ENCODE results near the gene KDM6B. TPM values are rescaled to one million over a fixed set of nuclear protein-coding genes. Genes with fewer than 3 reads are reported as not detected.

Gene KDM6B
- total and polyA plus RNA-seq, 9 of the 15 experiments (the other 6 are each of a cell fraction or from before 2014, with no cell fraction given) = 0.01 to 22.9 (median 2.2) TPM

DNA sequence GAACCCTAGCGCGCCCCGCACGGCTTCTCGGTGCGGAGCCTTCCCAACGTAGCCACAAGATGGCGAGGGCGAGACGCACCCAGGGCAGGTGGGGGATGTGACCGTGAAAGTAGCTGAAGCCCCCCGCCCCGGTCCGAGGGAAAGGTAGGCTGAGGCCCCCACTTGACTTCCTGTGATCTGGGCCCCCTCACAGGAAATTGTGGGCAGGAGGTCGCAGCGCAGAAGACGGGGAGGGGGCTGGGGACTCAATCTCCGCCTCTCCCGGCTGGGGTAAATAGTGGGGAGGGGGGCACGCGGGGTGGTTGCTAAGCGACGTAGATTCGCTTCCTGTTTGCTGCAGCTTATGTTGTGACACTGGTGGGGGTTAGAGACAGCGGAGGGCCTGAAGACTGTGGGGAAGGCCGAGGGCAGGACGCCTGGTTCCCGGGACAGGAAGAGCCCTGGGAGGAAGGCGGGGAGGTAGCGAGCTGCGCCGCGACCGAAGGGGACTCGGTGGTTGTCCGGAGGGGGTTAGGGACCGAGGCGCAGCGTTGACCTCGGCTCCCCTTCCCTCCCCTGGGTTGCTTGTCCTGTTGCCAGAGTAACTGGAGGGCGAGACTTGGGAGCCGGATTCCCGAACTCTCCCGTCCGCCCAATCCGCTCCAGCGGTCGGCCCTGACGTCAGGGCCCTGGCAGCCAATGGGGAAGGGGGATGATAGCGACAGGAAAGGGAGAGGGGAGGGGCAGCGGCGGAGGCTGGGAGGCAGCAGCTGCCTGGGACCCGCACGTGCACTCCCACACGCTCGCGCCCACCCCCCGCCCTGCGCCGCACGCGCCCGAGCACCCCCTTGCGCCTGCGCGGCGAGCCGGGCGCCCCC, 1.2 kb downstream of the KDM6B start (continued):
- TF ChIP-seq, protein P1, sequence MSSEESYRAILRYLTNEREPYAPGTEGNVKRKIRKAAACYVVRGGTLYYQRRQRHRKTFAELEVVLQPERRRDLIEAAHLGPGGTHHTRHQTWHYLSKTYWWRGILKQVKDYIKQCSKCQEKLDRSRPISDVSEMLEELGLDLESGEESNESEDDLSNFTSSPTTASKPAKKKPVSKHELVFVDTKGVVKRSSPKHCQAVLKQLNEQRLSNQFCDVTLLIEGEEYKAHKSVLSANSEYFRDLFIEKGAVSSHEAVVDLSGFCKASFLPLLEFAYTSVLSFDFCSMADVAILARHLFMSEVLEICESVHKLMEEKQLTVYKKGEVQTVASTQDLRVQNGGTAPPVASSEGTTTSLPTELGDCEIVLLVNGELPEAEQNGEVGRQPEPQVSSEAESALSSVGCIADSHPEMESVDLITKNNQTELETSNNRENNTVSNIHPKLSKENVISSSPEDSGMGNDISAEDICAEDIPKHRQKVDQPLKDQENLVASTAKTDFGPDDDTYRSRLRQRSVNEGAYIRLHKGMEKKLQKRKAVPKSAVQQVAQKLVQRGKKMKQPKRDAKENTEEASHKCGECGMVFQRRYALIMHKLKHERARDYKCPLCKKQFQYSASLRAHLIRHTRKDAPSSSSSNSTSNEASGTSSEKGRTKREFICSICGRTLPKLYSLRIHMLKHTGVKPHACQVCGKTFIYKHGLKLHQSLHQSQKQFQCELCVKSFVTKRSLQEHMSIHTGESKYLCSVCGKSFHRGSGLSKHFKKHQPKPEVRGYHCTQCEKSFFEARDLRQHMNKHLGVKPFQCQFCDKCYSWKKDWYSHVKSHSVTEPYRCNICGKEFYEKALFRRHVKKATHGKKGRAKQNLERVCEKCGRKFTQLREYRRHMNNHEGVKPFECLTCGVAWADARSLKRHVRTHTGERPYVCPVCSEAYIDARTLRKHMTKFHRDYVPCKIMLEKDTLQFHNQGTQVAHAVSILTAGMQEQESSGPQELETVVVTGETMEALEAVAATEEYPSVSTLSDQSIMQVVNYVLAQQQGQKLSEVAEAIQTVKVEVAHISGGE (CRISPR knock-in tag; IDR thresholded peaks at IDR 0.05) = 0 out of 6 replicates have a peak, but pooled peaks of 1 of the 3 experiments have one; percentile 15
- TF ChIP-seq CREB1 (IDR thresholded peaks at IDR 0.05) (peak; percentile 55), CREB1 (CRISPR knock-in tag; IDR thresholded peaks at IDR 0.05) (peak; percentile 80), NR2C2 (CRISPR knock-in tag; IDR thresholded peaks at IDR 0.05) (0 out of 2 replicates have a peak, but pooled peaks have one; percentile 30), NR2C2 (tag; IDR thresholded peaks at IDR 0.05) (no peak; the same call in 1 of the 2 replicates), ETS1 (conservative IDR thresholded peaks at IDR 0.05; ENCODE audit: control insufficient read depth, low read depth, low read length) (0 out of 2 replicates have a peak, but pooled peaks have one; percentile 15), KDM5B (IDR thresholded peaks at IDR 0.05; ENCODE audit: insufficient replicate concordance, low read depth, low read length) (no peak), ZFX (CRISPR knock-in tag; IDR thresholded peaks at IDR 0.05) (peak; percentile 42; the same call in 1 of the 2 replicates)
- TF ChIP-seq, protein P2, sequence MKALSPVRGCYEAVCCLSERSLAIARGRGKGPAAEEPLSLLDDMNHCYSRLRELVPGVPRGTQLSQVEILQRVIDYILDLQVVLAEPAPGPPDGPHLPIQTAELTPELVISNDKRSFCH (CRISPR knock-in tag; IDR thresholded peaks at IDR 0.05) = no peak
- TF ChIP-seq, protein P2 (tag; IDR thresholded peaks at IDR 0.05) = no peak
- TF ChIP-seq, protein P3, sequence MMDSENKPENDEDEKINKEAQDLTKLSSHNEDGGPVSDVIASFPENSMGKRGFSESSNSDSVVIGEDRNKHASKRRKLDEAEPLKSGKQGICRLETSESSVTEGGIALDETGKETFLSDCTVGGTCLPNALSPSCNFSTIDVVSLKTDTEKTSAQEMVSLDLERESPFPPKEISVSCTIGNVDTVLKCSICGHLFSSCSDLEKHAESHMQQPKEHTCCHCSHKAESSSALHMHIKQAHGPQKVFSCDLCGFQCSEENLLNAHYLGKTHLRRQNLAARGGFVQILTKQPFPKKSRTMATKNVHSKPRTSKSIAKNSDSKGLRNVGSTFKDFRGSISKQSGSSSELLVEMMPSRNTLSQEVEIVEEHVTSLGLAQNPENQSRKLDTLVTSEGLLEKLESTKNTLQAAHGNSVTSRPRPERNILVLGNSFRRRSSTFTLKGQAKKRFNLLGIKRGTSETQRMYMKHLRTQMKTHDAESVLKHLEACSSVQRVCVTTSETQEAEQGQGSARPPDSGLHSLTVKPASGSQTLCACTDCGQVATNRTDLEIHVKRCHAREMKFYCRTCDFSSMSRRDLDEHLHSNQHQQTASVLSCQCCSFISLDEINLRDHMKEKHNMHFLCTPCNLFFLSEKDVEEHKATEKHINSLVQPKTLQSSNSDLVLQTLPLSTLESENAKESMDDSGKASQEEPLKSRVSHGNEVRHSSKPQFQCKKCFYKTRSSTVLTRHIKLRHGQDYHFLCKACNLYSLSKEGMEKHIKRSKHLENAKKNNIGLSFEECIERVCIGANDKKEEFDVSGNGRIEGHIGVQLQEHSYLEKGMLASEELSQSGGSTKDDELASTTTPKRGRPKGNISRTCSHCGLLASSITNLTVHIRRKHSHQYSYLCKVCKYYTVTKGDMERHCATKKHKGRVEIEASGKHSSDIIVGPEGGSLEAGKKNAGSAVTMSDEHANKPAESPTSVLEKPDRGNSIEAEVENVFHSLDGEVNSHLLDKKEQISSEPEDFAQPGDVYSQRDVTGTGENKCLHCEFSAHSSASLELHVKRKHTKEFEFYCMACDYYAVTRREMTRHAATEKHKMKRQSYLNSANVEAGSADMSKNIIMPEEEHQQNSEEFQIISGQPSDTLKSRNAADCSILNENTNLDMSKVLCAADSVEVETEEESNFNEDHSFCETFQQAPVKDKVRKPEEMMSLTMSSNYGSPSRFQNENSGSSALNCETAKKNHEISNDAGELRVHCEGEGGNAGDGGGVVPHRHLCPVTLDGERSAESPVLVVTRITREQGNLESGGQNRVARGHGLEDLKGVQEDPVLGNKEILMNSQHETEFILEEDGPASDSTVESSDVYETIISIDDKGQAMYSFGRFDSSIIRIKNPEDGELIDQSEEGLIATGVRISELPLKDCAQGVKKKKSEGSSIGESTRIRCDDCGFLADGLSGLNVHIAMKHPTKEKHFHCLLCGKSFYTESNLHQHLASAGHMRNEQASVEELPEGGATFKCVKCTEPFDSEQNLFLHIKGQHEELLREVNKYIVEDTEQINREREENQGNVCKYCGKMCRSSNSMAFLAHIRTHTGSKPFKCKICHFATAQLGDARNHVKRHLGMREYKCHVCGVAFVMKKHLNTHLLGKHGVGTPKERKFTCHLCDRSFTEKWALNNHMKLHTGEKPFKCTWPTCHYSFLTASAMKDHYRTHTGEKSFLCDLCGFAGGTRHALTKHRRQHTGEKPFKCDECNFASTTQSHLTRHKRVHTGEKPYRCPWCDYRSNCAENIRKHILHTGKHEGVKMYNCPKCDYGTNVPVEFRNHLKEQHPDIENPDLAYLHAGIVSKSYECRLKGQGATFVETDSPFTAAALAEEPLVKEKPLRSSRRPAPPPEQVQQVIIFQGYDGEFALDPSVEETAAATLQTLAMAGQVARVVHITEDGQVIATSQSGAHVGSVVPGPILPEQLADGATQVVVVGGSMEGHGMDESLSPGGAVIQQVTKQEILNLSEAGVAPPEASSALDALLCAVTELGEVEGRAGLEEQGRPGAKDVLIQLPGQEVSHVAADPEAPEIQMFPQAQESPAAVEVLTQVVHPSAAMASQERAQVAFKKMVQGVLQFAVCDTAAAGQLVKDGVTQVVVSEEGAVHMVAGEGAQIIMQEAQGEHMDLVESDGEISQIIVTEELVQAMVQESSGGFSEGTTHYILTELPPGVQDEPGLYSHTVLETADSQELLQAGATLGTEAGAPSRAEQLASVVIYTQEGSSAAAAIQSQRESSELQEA (IDR thresholded peaks at IDR 0.05; ENCODE audit: low read depth) = no peak

Data from K562 (cell line).